RWPE2 (cell line): ENCODE data around the gene ELOVL6.

Source experiments
- ATAC-seq: fragments of 200-7000 bp; cut with Tn5 transposase; 3 replicates; pipeline ENCODE4 v1.9.1; 2021; ENCODE audit warnings: low read depth
- DNase-seq: peaks from one replicate; pipeline ENCODE4 v3.0.0-alpha.2; 2020; ENCODE audit warnings: low spot score
- H3K27ac ChIP-seq: fragments of 450-650 bp; 2 replicates; pipeline ENCODE4 v1.5.1; 2017; ENCODE audit warnings: mild to moderate bottlenecking; ENCODE audit not compliant: poor library complexity, severe bottlenecking
- H3K27me3 ChIP-seq: fragments of 250-450 bp; sonication (Bioruptor Pico); 2 replicates; pipeline ENCODE4 v1.5.1; 2021; ENCODE audit warnings: mild to moderate bottlenecking, moderate library complexity; ENCODE audit not compliant: insufficient read depth, poor library complexity, severe bottlenecking
- H3K36me3 ChIP-seq: fragments of 250-450 bp; sonication (Bioruptor Pico); 2 replicates; pipeline ENCODE4 v1.5.1; 2020; ENCODE audit warnings: low read depth, mild to moderate bottlenecking, moderate library complexity
- H3K4me1 ChIP-seq: fragments of 250-450 bp; sonication (Bioruptor Pico); 2 replicates; pipeline ENCODE4 v1.5.1; 2021; ENCODE audit warnings: mild to moderate bottlenecking, moderate library complexity; ENCODE audit not compliant: insufficient read depth, poor library complexity, severe bottlenecking
- H3K4me3 ChIP-seq: fragments of 250-450 bp; sonication (Bioruptor Pico); 2 replicates; pipeline ENCODE4 v1.5.1; 2021; ENCODE audit warnings: mild to moderate bottlenecking, moderate library complexity; ENCODE audit not compliant: severe bottlenecking
- H3K9me3 ChIP-seq: fragments of 250-450 bp; sonication (Bioruptor Pico); 2 replicates; pipeline ENCODE4 v1.5.1; 2021; ENCODE audit warnings: mild to moderate bottlenecking, moderate library complexity; ENCODE audit not compliant: severe bottlenecking
- CTCF ChIP-seq: fragments of 450-650 bp; IDR thresholded peaks from one replicate; pipeline ENCODE4 v1.5.1; 2017; ENCODE audit warnings: mild to moderate bottlenecking, moderate library complexity; ENCODE audit not compliant: poor library complexity, severe bottlenecking

ELOVL6 gene

GRCh38 chr4:110124711-110125110, 73.7 kb downstream of the ELOVL6 start:
- H3K36me3 ChIP-seq, result peaks cover 12% of the 10 kb centered on the region; the same call in 1 of the 2 replicates
- no peak for TF ChIP-seq CTCF
- ATAC-seq (no peak), DNase-seq (no peak)
- peaks cover 26% of the 10 kb centered on the region for H3K4me1 ChIP-seq
- no peaks in the 10 kb centered on the region for H3K27me3 ChIP-seq
- H3K9me3 ChIP-seq, result no peaks in the 10 kb centered on the region
- no peak overlapping the region for H3K4me3 ChIP-seq
- no peak overlapping the region for H3K27ac ChIP-seq

DNA sequence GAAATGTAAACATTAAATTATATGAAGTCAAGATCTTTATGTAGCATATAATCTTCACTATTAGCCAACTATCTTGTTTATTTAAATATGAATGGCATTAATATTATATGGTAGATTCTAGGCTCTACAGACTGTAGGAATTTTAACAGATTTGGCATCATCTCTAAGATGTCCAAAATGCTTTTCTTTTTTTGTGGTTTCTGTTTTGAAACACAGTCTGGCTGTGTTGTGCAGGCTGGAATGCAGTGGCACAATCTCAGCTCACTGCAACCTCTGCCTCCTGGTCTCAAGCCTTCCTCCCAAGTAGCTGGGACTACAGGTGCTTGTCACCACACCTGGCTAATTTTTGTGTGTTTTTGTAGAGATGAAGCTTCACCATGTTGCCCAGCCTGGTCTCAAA, 76.2 kb downstream of the ELOVL6 start:
- H3K4me1 ChIP-seq, result peaks cover 17% of the 10 kb centered on the region
- H3K27me3 ChIP-seq, result no peaks in the 10 kb centered on the region
- no peak overlapping the region for H3K27ac ChIP-seq
- H3K4me3 ChIP-seq, result no peak overlapping the region
- DNase-seq, result no peak
- H3K36me3 ChIP-seq, result peaks cover 12% of the 10 kb centered on the region; the same call in 1 of the 2 replicates
- no peaks in the 10 kb centered on the region for H3K9me3 ChIP-seq
- no peak for ATAC-seq
- TF ChIP-seq CTCF, result no peak

- H3K36me3 ChIP-seq, result peaks cover 12% of the 10 kb centered on the region; the same call in 1 of the 2 replicates
Observed at GRCh38 chr4:110120506-110120905, 77.9 kb downstream of the ELOVL6 start.

GRCh38 chr4:110119880-110120279, 78.5 kb downstream of the ELOVL6 start:
- Histone ChIP-seq H3K27ac (peak overlapping the region; percentile 15), H3K9me3 (no peaks in the 10 kb centered on the region), H3K27me3 (no peaks in the 10 kb centered on the region), H3K4me3 (no peak overlapping the region), H3K36me3 (peaks cover 12% of the 10 kb centered on the region; the same call in 1 of the 2 replicates), H3K4me1 (peaks cover 17% of the 10 kb centered on the region)
- ATAC-seq, result peak; percentile 83
- TF ChIP-seq CTCF, result no peak
- DNase-seq, result no peak

More at GRCh38 chr4:110120506-110120905, 77.9 kb downstream of the ELOVL6 start:
- DNase-seq (no peak), ATAC-seq (no peak)
- TF ChIP-seq CTCF, result no peak
- Histone ChIP-seq H3K4me1 (peaks cover 17% of the 10 kb centered on the region), H3K4me3 (no peak overlapping the region), H3K9me3 (no peaks in the 10 kb centered on the region), H3K27me3 (no peaks in the 10 kb centered on the region), H3K27ac (peak overlapping the region; percentile 15)

- Histone ChIP-seq H3K27ac (peak overlapping the region; percentile 15), H3K27me3 (no peaks in the 10 kb centered on the region), H3K4me1 (peaks cover 17% of the 10 kb centered on the region), H3K4me3 (no peak overlapping the region), H3K9me3 (no peaks in the 10 kb centered on the region), H3K36me3 (peaks cover 7% of the 10 kb centered on the region; the same call in 1 of the 2 replicates)
- peak; percentile 73; the same call in 2 of the 3 replicates for ATAC-seq
- no peak for DNase-seq
- no peak for TF ChIP-seq CTCF
Observed at GRCh38 chr4:110119337-110119736, 79.1 kb downstream of the ELOVL6 start.
